ENCODE measurements around the gene POLRMT. TPM values are rescaled to one million over a fixed set of nuclear protein-coding genes. Genes with fewer than 3 reads are reported as not detected.
"Not testable (repeated sequence)": the region's sequence is repeated elsewhere in the genome, so short reads cannot be mapped to it uniquely, and the experiment has no call there.

POLRMT gene
- total RNA-seq, 3 donors from 2014 or later: 110 to 123 (median 119) TPM

- DNase-seq: no peak
- Mint-ChIP-seq H3K4me1 (ENCODE audit: low read depth) (peaks cover 2% of the 10 kb centered on the region), H3K36me3 (ENCODE audit: insufficient read depth) (no peaks in the 10 kb centered on the region), H3K4me3 (no peak overlapping the region), H3K27me3 (ENCODE audit: low read depth) (peaks cover 18% of the 10 kb centered on the region), H3K9me3 (no peaks in the 10 kb centered on the region)
- ATAC-seq: peak in 1 of 2 donors; percentile 46
Measured at GRCh38 chr19:670609-671075, 37.3 kb upstream of the POLRMT start.

- not testable (repeated sequence) for H3K4me1 Mint-ChIP-seq (ENCODE audit: low read depth); H3K36me3 Mint-ChIP-seq (ENCODE audit: insufficient read depth); H3K9me3 Mint-ChIP-seq; H3K27me3 Mint-ChIP-seq (ENCODE audit: low read depth); H3K4me3 Mint-ChIP-seq; ATAC-seq; DNase-seq
Measured at GRCh38 chr19:668675-669434, 35.5 kb upstream of the POLRMT start.

DNA sequence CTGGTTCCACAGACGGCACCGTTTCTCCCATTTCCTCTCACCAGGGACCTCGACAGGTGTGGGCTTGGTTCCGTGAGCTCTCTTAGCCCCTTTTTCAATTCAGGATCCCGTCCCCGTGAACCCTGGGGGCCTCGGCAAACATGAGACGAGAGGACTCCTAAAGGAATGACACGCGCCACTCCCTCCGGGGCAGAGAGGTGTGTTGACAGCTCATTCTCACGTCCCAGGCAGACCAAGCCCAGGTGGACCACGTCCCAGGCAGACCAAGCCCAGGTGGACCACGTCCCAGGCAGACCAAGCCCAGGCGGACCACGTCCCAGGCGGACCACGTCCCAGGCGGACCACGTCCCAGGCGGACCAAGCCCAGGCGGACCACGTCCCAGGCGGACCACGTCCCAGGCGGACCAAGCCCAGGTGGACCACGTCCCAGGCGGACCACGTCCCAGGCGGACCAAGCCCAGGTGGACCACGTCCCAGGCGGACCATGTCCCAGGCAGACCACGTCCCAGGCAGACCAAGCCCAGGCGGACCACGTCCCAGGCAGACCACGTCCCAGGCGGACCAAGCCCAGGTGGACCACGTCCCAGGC, 33.7 kb upstream of the POLRMT start:
- not testable (repeated sequence) for H3K4me3 Mint-ChIP-seq; H3K27me3 Mint-ChIP-seq (ENCODE audit: low read depth); ATAC-seq; DNase-seq; H3K36me3 Mint-ChIP-seq (ENCODE audit: insufficient read depth); H3K9me3 Mint-ChIP-seq
- H3K4me1 Mint-ChIP-seq (ENCODE audit: low read depth): peaks cover 13% of the 10 kb centered on the region

DNA sequence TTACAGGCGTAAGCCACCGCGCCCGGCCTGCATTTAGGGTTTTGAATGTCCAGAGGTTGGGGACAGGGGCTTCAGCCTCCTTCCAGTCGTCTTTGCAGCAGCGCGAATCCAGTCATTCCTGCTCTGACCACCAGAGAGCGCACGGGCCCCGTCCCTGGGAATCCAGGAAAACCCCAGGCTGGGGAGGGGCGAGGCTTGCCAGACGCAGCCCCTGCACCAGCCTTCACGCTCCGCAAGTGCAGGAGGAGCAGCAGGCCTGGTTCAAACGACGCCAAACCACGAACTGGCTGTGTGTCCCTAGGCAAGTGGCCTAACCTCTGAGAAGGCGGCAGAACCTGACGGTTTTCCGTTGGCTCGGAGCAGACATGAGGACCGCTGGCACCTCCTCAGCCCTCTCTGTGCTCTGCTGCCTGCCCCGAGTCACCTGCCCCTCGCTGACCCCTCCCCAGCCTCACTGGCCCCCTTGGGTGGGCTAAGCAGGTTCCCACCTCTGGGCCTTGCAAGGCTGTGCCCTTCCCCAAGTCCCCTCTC, 31.6 kb upstream of the POLRMT start:
- Mint-ChIP-seq H3K36me3 (ENCODE audit: insufficient read depth) (peaks cover 1% of the 10 kb centered on the region), H3K4me3 (peak overlapping the region; percentile 65)
- ATAC-seq: no peak

DNA sequence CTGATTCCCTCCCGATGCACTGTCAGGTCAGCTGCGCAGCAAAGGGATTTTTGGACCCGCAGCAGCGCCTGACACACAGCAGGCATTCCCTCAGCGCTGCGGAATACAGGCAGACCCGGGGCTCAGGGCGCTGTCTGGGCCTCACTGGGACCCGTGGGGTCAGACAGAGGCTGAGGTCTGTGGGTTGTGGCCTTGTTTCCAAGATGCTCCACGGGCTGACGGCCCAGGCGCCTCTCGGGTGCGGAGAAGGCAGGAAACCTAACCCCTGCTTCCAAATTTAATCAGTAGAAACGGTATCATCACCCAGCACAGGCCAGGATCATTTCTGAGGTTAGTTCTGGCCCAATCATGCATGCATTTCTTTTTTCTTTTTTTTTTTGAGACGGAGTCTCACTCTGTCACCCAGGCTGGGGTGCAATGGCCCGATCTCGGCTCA, 30.4 kb upstream of the POLRMT start:
- H3K9me3 Mint-ChIP-seq: no peaks in the 10 kb centered on the region
- peaks cover 32% of the 10 kb centered on the region for H3K4me1 Mint-ChIP-seq (ENCODE audit: low read depth)
- DNase-seq: no peak
- no peak for ATAC-seq
- no peaks in the 10 kb centered on the region for H3K27me3 Mint-ChIP-seq (ENCODE audit: low read depth)
- peaks cover 3% of the 10 kb centered on the region for H3K36me3 Mint-ChIP-seq (ENCODE audit: insufficient read depth)
- peak overlapping the region; percentile 75 for H3K4me3 Mint-ChIP-seq

More for the DNA sequence above, 31.6 kb upstream of the POLRMT start:
- H3K4me1 Mint-ChIP-seq (ENCODE audit: low read depth): peaks cover 22% of the 10 kb centered on the region
- peak; percentile 83 for DNase-seq
- peaks cover 3% of the 10 kb centered on the region for H3K27me3 Mint-ChIP-seq (ENCODE audit: low read depth)
- no peaks in the 10 kb centered on the region for H3K9me3 Mint-ChIP-seq

- no peaks in the 10 kb centered on the region for H3K9me3 Mint-ChIP-seq
Measured at GRCh38 chr19:662962-663681, 29.8 kb upstream of the POLRMT start, which contains the start of gene RNF126. RNF126 (minus strand) TSS chr19:663214; CDS start chr19:663121, 93 bp downstream.

DNA sequence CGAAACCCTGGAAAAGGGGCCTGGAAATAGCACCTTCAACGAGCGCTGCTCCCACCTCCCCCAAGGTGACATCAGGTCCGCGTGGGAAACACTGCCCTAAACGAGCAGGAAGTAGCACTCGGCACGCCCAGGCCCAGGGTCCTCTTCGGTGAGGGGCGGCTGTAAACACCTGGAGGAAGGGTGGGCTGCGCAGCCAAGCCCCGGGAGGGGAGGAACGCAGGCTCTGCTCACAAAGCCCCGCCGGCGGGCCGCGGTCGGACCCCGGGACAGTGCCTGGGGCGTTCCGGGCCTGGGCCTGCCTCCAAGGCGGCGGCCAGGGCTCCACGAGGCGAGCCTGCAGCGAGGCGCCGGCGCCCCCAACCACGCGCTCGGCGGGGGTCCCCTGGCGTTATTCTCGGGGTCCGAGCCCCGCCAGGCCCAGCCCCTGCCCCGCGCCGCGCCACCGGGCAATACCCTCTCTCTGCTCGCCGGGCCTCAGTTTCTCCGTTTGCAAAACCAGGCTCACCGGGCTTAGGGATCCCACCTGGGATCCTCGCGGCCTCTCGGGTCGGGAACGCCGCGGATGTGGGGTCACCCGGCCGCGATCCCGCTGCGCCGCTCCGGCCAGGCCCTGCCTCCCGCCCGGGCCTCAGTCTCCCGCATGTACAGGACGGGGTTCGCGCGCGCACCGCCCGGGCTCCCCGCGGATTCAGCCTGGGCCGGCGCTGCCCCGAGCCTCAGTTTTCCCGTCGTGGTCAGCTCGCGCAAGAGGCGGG, 29.0 kb upstream of the POLRMT start:
- peaks cover 3% of the 10 kb centered on the region for H3K36me3 Mint-ChIP-seq (ENCODE audit: insufficient read depth)
- H3K9me3 Mint-ChIP-seq: no peaks in the 10 kb centered on the region
- ATAC-seq (peak; percentile 36 to 37), DNase-seq (peak; percentile 68)
- H3K4me3 Mint-ChIP-seq: peak overlapping the region; percentile 96
- no peaks in the 10 kb centered on the region for H3K27me3 Mint-ChIP-seq (ENCODE audit: low read depth)
- H3K4me1 Mint-ChIP-seq (ENCODE audit: low read depth): peaks cover 40% of the 10 kb centered on the region

More at GRCh38 chr19:662962-663681, 29.8 kb upstream of the POLRMT start, which contains the start of gene RNF126:
- peaks cover 35% of the 10 kb centered on the region for H3K4me1 Mint-ChIP-seq (ENCODE audit: low read depth)
- H3K27me3 Mint-ChIP-seq (ENCODE audit: low read depth): no peaks in the 10 kb centered on the region
- peak; percentile 55 to 60 for ATAC-seq
- H3K36me3 Mint-ChIP-seq (ENCODE audit: insufficient read depth): peaks cover 3% of the 10 kb centered on the region
- DNase-seq: peak; percentile 94
- peak within 1 kb of the TSS; percentile 96 for H3K4me3 Mint-ChIP-seq

GRCh38 chr19:661427-662196, 28.3 kb upstream of the POLRMT start:
- peak; percentile 53 for DNase-seq
- Mint-ChIP-seq H3K9me3 (no peaks in the 10 kb centered on the region), H3K27me3 (ENCODE audit: low read depth) (no peaks in the 10 kb centered on the region), H3K36me3 (ENCODE audit: insufficient read depth) (peaks cover 3% of the 10 kb centered on the region), H3K4me1 (ENCODE audit: low read depth) (peaks cover 45% of the 10 kb centered on the region), H3K4me3 (peak overlapping the region; percentile 96)
- ATAC-seq: peak; percentile 25 to 38

DNA sequence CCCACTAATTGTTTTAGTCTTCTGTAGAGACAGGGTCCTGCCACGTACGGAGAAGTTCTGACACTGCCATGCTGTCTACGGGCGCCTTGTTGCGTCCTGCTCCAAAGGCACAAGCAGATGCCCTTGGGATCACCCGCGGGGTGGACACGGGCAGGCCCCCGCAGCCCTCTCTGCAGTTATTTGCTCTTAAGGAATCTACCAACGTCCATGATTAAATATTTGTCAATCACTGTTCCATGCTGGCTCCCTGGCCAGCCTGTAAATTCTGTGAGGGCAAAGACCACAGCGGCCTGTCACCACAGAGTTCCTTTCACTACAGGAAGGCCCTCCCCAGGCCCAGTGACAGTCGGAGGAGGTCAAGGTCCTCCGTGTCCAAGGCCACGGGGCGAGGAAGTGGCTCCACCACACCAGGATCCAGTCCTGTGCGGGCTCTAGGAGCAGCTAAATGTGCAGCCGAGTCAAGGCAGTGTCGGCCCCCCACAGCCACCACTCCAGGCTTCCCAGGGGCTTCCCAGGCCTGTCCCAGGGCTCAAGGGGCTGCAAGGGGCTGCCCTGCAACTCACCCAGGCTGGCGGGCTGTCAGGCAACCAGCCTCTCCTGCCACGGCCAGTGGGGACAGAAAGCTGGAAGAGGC, 27.6 kb upstream of the POLRMT start:
- no peak for ATAC-seq

DNA sequence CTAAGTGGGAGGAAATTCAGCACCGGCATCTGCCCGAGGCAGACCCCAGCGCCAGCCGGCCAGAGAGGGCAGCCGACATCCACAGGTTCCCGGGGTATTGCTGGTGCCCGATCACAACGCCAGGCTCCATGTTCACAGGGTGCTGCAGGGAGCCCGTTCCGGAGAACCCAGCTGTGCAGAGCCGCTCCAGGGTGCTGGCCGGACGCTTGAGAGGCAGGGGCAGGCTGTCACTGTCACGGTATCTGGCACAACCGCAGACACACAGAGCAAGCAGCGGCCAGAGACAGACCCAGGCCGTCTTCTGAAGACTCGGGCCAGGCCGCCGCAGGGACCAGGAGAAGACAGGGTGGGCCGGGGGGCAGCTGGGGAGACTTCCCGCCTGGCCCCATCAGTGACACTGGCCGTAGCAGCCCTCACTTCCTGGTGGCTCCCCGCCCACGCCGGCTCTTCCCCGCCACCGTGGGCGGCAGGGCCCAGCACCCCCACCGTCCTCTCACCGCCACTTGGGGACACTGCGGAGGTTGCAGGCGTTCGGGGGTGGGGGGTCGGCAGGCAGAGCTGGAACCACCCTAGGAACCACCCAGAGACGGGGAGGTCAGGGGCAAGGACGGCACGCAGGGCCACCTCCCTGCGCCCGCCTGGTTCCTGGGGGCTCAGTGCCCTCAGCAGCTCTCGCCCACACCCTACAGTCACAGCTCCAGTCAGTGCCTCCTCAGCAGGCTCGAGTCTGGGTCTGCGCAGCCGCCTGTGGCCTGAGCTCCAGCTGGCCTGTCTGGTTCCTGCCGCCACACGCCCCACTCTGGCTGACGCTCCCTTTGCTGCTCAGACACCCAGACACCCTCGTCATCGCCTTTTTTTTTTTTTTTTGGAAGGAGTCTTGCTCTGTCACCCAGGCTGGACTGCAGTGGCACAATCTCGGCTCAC, 25.8 kb upstream of the POLRMT start:
- DNase-seq: peak; percentile 50
- H3K9me3 Mint-ChIP-seq: no peaks in the 10 kb centered on the region
- peaks cover 57% of the 10 kb centered on the region for H3K4me1 Mint-ChIP-seq (ENCODE audit: low read depth)
- peaks cover 9% of the 10 kb centered on the region for H3K36me3 Mint-ChIP-seq (ENCODE audit: insufficient read depth)
- no peak for ATAC-seq
- H3K27me3 Mint-ChIP-seq (ENCODE audit: low read depth): no peaks in the 10 kb centered on the region
- H3K4me3 Mint-ChIP-seq: peak overlapping the region; percentile 96

More for the DNA sequence above, 27.6 kb upstream of the POLRMT start:
- Mint-ChIP-seq H3K36me3 (ENCODE audit: insufficient read depth) (peaks cover 3% of the 10 kb centered on the region), H3K4me3 (peak overlapping the region; percentile 96), H3K4me1 (ENCODE audit: low read depth) (peaks cover 52% of the 10 kb centered on the region), H3K27me3 (ENCODE audit: low read depth) (no peaks in the 10 kb centered on the region), H3K9me3 (no peaks in the 10 kb centered on the region)
- no peak for DNase-seq

DNA sequence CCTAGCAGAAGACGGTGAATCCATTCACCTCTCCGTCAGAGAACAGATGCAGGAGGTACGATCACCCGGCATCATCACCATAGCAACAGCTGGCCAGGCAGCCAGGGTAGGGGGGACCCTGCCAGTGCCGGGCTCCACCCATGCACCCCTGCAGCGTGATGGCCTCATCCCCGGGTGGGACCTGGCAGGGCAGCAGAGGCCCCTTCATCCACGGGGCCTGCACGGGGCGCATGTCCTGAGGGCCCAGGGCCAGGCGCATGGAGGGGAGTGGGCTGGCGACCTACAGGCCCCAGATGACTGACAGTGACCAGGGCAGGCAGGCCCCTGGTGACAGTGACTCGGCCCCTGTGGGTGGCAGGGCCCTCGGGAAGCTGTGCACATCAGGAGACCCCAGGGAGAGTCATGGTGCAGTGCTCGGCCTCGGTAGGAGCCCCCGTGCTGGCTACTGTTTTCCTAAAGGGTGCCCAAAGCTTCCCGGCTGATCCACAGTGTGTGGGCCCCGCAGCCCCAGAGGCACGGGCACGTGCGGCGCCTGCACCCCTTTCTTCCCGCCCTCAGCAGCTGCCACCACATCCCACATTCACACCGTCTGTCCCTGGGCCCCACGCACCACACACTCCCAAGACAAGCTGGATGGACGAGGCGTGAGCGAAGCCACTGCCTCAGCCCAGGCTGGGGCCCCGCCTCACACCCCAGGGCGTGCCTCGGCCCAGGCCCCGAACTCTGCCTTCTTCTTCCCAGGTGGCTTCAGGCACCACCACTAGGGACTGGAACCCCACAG, 24.9 kb upstream of the POLRMT start:
- ATAC-seq (no peak), DNase-seq (no peak)
- H3K27me3 Mint-ChIP-seq (ENCODE audit: low read depth): no peaks in the 10 kb centered on the region
- peak overlapping the region; percentile 50 for H3K4me3 Mint-ChIP-seq
- peaks cover 10% of the 10 kb centered on the region for H3K36me3 Mint-ChIP-seq (ENCODE audit: insufficient read depth)
- H3K9me3 Mint-ChIP-seq: no peaks in the 10 kb centered on the region
- H3K4me1 Mint-ChIP-seq (ENCODE audit: low read depth): peaks cover 56% of the 10 kb centered on the region
